Measurements from ENCODE around the gene NBL1.

Gene NBL1

GRCh38 chr1:19602486-19602885 is 41.6 kb upstream of the NBL1 start:
- 100% methylated on average over 2 of the region's 4 CpGs for WGBS (ENCODE audit: extremely low coverage, insufficient coverage, low lambda C conversion rate)
- Histone ChIP-seq H3K27me3 (ENCODE audit: insufficient read depth, low read length, poor library complexity) (no peaks in the 10 kb centered on the region), H3K4ac (ENCODE audit: low read depth, low read length) (no peak overlapping the region), H3K27ac (ENCODE audit: low read depth, low read length) (no peak overlapping the region), H3K23ac (ENCODE audit: low read length) (no peak overlapping the region), H2BK5ac (ENCODE audit: low read length) (no peak overlapping the region), H3K79me2 (ENCODE audit: control insufficient read depth, insufficient read depth, low read length) (peaks cover 73% of the 10 kb centered on the region), H3K56ac (ENCODE audit: low read length) (no peak overlapping the region), H3K18ac (ENCODE audit: low read length) (no peak overlapping the region), H3K4me3 (ENCODE audit: low read length) (no peak overlapping the region), H2BK120ac (ENCODE audit: low read depth, low read length) (no peak overlapping the region), H4K8ac (ENCODE audit: low read depth, low read length) (no peak overlapping the region), H2BK15ac (replicated peaks; ENCODE audit: low read depth) (no peak overlapping the region), H3K4me1 (ENCODE audit: control insufficient read depth, low read depth, low read length) (no peaks in the 10 kb centered on the region), H4K5ac (ENCODE audit: low read length) (no peak overlapping the region), H3K36me3 (ENCODE audit: control insufficient read depth, insufficient read depth, low read length) (no peaks in the 10 kb centered on the region), H3K9ac (ENCODE audit: low read length) (no peak overlapping the region), H2AK5ac (ENCODE audit: low read length) (no peak overlapping the region), H3K79me1 (ENCODE audit: low read length) (peaks cover 24% of the 10 kb centered on the region), H3K4me2 (ENCODE audit: low read length) (no peak overlapping the region)
- DNase-seq, result no peak

- Histone ChIP-seq H3K23ac (ENCODE audit: low read length) (no peak overlapping the region), H3K79me2 (ENCODE audit: control insufficient read depth, insufficient read depth, low read length) (peaks cover 42% of the 10 kb centered on the region), H2BK15ac (replicated peaks; ENCODE audit: low read depth) (no peak overlapping the region), H3K27me3 (ENCODE audit: insufficient read depth, low read length, poor library complexity) (no peaks in the 10 kb centered on the region), H3K27ac (ENCODE audit: low read depth, low read length) (no peak overlapping the region), H2AK5ac (ENCODE audit: low read length) (no peak overlapping the region), H3K36me3 (ENCODE audit: control insufficient read depth, insufficient read depth, low read length) (no peaks in the 10 kb centered on the region), H3K4ac (ENCODE audit: low read depth, low read length) (no peak overlapping the region), H2BK120ac (ENCODE audit: low read depth, low read length) (no peak overlapping the region), H3K18ac (ENCODE audit: low read length) (no peak overlapping the region), H3K56ac (ENCODE audit: low read length) (no peak overlapping the region), H3K4me1 (ENCODE audit: control insufficient read depth, low read depth, low read length) (no peaks in the 10 kb centered on the region), H4K8ac (ENCODE audit: low read depth, low read length) (no peak overlapping the region), H3K9ac (ENCODE audit: low read length) (no peak overlapping the region), H3K79me1 (ENCODE audit: low read length) (peaks cover 14% of the 10 kb centered on the region), H3K4me2 (ENCODE audit: low read length) (no peak overlapping the region), H3K4me3 (ENCODE audit: low read length) (no peak overlapping the region), H4K5ac (ENCODE audit: low read length) (no peak overlapping the region), H2BK5ac (ENCODE audit: low read length) (no peak overlapping the region)
- no CpG with 5 or more reads among the region's 1 CpG for WGBS (ENCODE audit: extremely low coverage, insufficient coverage, low lambda C conversion rate)
- DNase-seq, result no peak
Observed at GRCh38 chr1:19605967-19606366, 38.1 kb upstream of the NBL1 start.

- H4K5ac ChIP-seq (ENCODE audit: low read length), result no peak overlapping the region
- no peak overlapping the region for H2BK15ac ChIP-seq (replicated peaks; ENCODE audit: low read depth)
- no peak overlapping the region for H2BK5ac ChIP-seq (ENCODE audit: low read length)
- no peak overlapping the region for H3K56ac ChIP-seq (ENCODE audit: low read length)
- H3K4me3 ChIP-seq (ENCODE audit: low read length), result no peak overlapping the region
- H3K18ac ChIP-seq (ENCODE audit: low read length), result no peak overlapping the region
- H3K9ac ChIP-seq (ENCODE audit: low read length), result no peak overlapping the region
- H3K23ac ChIP-seq (ENCODE audit: low read length), result no peak overlapping the region
- no peaks in the 10 kb centered on the region for H3K4me1 ChIP-seq (ENCODE audit: control insufficient read depth, low read depth, low read length)
- no peak overlapping the region for H2AK5ac ChIP-seq (ENCODE audit: low read length)
- no CpG with 5 or more reads among the region's 4 CpGs for WGBS (ENCODE audit: extremely low coverage, insufficient coverage, low lambda C conversion rate)
- H4K8ac ChIP-seq (ENCODE audit: low read depth, low read length), result no peak overlapping the region
- H3K27ac ChIP-seq (ENCODE audit: low read depth, low read length), result no peak overlapping the region
- peaks cover 36% of the 10 kb centered on the region for H3K79me2 ChIP-seq (ENCODE audit: control insufficient read depth, insufficient read depth, low read length)
- H3K4me2 ChIP-seq (ENCODE audit: low read length), result no peak overlapping the region
- H2BK120ac ChIP-seq (ENCODE audit: low read depth, low read length), result no peak overlapping the region
- no peak overlapping the region for H3K4ac ChIP-seq (ENCODE audit: low read depth, low read length)
- H3K79me1 ChIP-seq (ENCODE audit: low read length), result peaks cover 14% of the 10 kb centered on the region
- DNase-seq, result no peak
- H3K27me3 ChIP-seq (ENCODE audit: insufficient read depth, low read length, poor library complexity), result no peaks in the 10 kb centered on the region
- no peaks in the 10 kb centered on the region for H3K36me3 ChIP-seq (ENCODE audit: control insufficient read depth, insufficient read depth, low read length)
Observed at GRCh38 chr1:19606817-19607642, 37.1 kb upstream of the NBL1 start.

DNA sequence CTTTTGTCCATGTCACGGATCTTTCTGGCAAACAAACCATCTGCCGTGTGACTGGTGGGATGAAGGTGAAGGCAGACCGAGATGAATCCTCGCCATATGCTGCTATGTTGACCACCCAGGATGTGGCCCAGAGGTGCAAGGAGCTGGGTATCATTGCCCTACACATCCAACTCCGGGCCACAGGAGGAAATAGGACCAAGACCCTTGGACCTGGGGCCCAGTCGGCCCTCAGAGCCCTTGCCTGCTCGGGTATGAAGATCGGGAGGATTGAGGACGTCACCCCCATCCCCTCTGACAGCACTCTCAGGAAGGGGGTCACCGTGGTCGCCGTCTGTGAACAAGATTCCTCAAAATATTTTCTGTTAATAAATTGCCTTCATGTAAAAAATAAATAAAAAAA is 35.9 kb upstream of the NBL1 start:
- Histone ChIP-seq H3K27ac (ENCODE audit: low read depth, low read length) (no peak overlapping the region), H3K23ac (ENCODE audit: low read length) (no peak overlapping the region), H3K4me3 (ENCODE audit: low read length) (no peak overlapping the region), H3K56ac (ENCODE audit: low read length) (no peak overlapping the region), H4K5ac (ENCODE audit: low read length) (no peak overlapping the region), H3K9ac (ENCODE audit: low read length) (no peak overlapping the region), H3K79me1 (ENCODE audit: low read length) (peaks cover 13% of the 10 kb centered on the region), H3K4me2 (ENCODE audit: low read length) (no peak overlapping the region), H2BK120ac (ENCODE audit: low read depth, low read length) (no peak overlapping the region), H3K79me2 (ENCODE audit: control insufficient read depth, insufficient read depth, low read length) (peaks cover 29% of the 10 kb centered on the region), H3K27me3 (ENCODE audit: insufficient read depth, low read length, poor library complexity) (no peaks in the 10 kb centered on the region), H3K4ac (ENCODE audit: low read depth, low read length) (no peak overlapping the region), H3K4me1 (ENCODE audit: control insufficient read depth, low read depth, low read length) (no peaks in the 10 kb centered on the region), H3K36me3 (ENCODE audit: control insufficient read depth, insufficient read depth, low read length) (no peaks in the 10 kb centered on the region), H3K18ac (ENCODE audit: low read length) (no peak overlapping the region), H2AK5ac (ENCODE audit: low read length) (no peak overlapping the region), H4K8ac (ENCODE audit: low read depth, low read length) (no peak overlapping the region), H2BK15ac (replicated peaks; ENCODE audit: low read depth) (no peak overlapping the region), H2BK5ac (ENCODE audit: low read length) (no peak overlapping the region)
- no peak for DNase-seq
- WGBS (ENCODE audit: extremely low coverage, insufficient coverage, low lambda C conversion rate), result no CpG with 5 or more reads among the region's 12 CpGs

- no peak for DNase-seq
- no peak overlapping the region for H2AK5ac ChIP-seq (ENCODE audit: low read length)
- H2BK5ac ChIP-seq (ENCODE audit: low read length), result no peak overlapping the region
- no peak overlapping the region for H2BK120ac ChIP-seq (ENCODE audit: low read depth, low read length)
- no peaks in the 10 kb centered on the region for H3K36me3 ChIP-seq (ENCODE audit: control insufficient read depth, insufficient read depth, low read length)
- no peak overlapping the region for H3K56ac ChIP-seq (ENCODE audit: low read length)
- no peak overlapping the region for H3K9ac ChIP-seq (ENCODE audit: low read length)
- H3K4me1 ChIP-seq (ENCODE audit: control insufficient read depth, low read depth, low read length), result no peaks in the 10 kb centered on the region
- no peak overlapping the region for H3K27ac ChIP-seq (ENCODE audit: low read depth, low read length)
- no peak overlapping the region for H3K4me2 ChIP-seq (ENCODE audit: low read length)
- WGBS (ENCODE audit: extremely low coverage, insufficient coverage, low lambda C conversion rate), result no CpG with 5 or more reads among the region's 8 CpGs
- H3K23ac ChIP-seq (ENCODE audit: low read length), result no peak overlapping the region
- no peak overlapping the region for H3K18ac ChIP-seq (ENCODE audit: low read length)
- no peak overlapping the region for H2BK15ac ChIP-seq (replicated peaks; ENCODE audit: low read depth)
- H3K4me3 ChIP-seq (ENCODE audit: low read length), result no peak overlapping the region
- peaks cover 12% of the 10 kb centered on the region for H3K79me2 ChIP-seq (ENCODE audit: control insufficient read depth, insufficient read depth, low read length)
- no peak overlapping the region for H4K8ac ChIP-seq (ENCODE audit: low read depth, low read length)
- H3K27me3 ChIP-seq (ENCODE audit: insufficient read depth, low read length, poor library complexity), result no peaks in the 10 kb centered on the region
- peaks cover 7% of the 10 kb centered on the region for H3K79me1 ChIP-seq (ENCODE audit: low read length)
- H4K5ac ChIP-seq (ENCODE audit: low read length), result no peak overlapping the region
- no peak overlapping the region for H3K4ac ChIP-seq (ENCODE audit: low read depth, low read length)
Observed at GRCh38 chr1:19610282-19610981, 33.7 kb upstream of the NBL1 start.
